Measurements from ENCODE around the gene BTNL3.
"Not testable (repeated sequence)": the region's sequence is repeated elsewhere in the genome, so short reads cannot be mapped to it uniquely, and the experiment has no call there.

BTNL3 gene

DNA sequence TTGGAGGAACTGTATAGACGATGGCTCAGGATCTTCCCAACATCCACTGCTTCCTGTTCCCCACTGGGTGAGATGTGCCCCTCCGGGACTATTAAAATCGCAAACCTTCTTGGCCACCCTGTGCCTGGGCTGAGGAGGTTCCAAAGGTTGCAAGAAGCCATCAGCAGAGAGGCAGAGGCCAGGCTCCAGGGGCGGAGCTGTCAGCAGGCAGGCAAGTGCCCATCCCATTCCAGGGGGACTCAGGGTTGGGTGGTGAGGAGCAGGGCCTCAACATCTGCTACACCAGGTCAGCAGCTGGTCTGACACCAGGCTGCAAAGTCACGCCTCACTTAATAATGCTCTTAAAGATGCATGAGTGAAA lies 2.2 kb downstream of the BTNL3 start:
- Mint-ChIP-seq H3K4me1 (ENCODE audit: low read depth) (no peaks in the 10 kb centered on the region), H3K27me3 (peaks cover 54% of the 10 kb centered on the region), H3K9me3 (peaks cover 4% of the 10 kb centered on the region), H3K4me3 (no peak overlapping the region), H3K36me3 (ENCODE audit: low read depth) (no peaks in the 10 kb centered on the region), H3K27ac (no peak overlapping the region)
- DNase-seq, result no peak

DNA sequence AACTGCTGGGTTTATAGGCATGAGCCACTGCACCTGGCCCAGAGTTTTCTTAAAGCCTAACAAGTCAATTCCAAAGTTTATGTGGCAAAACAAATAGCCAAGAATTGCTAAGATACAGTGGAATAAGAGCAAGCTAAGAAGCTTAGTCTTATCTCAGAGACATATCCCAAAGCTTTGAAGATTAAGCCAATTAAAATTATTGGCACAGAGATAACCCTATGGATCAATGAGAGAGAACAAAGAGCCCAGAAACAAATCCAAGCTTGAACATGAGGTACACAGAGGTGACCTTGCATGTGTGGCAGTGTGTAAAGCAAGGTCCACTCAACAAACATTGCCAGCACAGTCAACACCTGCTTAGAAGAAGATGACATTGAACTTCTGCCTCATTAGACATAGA lies 13.3 kb downstream of the BTNL3 start:
- Mint-ChIP-seq H3K27ac (no peak overlapping the region), H3K4me1 (ENCODE audit: low read depth) (no peaks in the 10 kb centered on the region), H3K9me3 (no peaks in the 10 kb centered on the region), H3K27me3 (peaks cover 27% of the 10 kb centered on the region), H3K4me3 (no peak overlapping the region), H3K36me3 (ENCODE audit: low read depth) (no peaks in the 10 kb centered on the region)
- DNase-seq, result no peak

DNA sequence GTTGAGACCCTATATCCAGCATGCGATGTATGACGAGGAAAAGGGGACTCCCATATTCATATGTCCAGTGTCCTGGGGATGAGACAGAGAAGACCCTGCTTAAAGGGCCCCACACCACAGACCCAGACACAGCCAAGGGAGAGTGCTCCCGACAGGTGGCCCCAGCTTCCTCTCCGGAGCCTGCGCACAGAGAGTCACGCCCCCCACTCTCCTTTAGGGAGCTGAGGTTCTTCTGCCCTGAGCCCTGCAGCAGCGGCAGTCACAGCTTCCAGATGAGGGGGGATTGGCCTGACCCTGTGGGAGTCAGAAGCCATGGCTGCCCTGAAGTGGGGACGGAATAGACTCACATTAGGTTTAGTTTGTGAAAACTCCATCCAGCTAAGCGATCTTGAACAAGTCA lies 17.1 kb downstream of the BTNL3 start:
- H3K4me1 Mint-ChIP-seq (ENCODE audit: low read depth), result no peaks in the 10 kb centered on the region
- no peaks in the 10 kb centered on the region for H3K9me3 Mint-ChIP-seq
- DNase-seq, result no peak
- H3K27me3 Mint-ChIP-seq, result peaks cover 23% of the 10 kb centered on the region
- no peak overlapping the region for H3K27ac Mint-ChIP-seq
- H3K4me3 Mint-ChIP-seq, result no peak overlapping the region
- no peaks in the 10 kb centered on the region for H3K36me3 Mint-ChIP-seq (ENCODE audit: low read depth)

DNA sequence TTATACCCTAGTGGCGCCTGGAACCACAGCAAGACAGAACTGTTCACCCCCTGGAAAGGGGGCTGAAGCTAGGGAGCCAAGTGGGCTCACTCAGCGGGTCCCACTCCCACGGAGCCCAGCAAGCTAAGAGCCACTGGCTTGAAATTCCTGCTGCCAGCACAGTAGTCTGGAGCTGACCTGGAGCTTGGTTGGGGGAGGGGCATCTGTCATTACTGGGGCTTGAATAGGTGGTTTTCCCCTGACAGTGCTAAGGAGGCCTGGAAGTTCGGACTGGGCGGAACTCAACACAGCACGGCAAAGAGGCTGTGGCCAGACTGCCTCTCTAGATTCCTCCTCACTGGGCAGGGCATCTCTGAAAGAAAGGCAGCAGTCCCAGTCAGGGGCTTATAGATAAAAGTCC lies 19.5 kb downstream of the BTNL3 start:
- Mint-ChIP-seq H3K4me3 (no peak overlapping the region), H3K27me3 (peaks cover 34% of the 10 kb centered on the region), H3K4me1 (ENCODE audit: low read depth) (no peaks in the 10 kb centered on the region), H3K9me3 (no peaks in the 10 kb centered on the region), H3K36me3 (ENCODE audit: low read depth) (no peaks in the 10 kb centered on the region), H3K27ac (no peak overlapping the region)
- no peak for DNase-seq

DNA sequence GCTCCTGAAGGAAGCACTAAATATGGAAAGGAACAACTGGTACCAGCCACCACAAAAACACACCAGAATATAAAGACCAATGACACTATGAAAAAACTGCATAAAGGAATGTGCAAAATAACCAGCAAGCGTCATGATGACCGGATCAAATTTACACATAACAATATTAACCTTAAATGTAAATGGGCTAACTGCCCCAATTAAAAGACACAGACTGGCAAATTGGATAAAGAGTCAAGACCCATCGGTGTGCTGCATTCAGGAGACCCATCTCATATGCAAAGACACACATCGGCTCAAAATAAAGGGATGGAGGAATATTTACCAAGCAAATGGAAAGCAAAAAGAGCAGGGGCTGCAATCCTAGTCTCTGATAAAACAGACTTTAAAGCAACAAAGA lies 21.4 kb downstream of the BTNL3 start:
- H3K4me1 Mint-ChIP-seq (ENCODE audit: low read depth); DNase-seq; H3K36me3 Mint-ChIP-seq (ENCODE audit: low read depth); H3K27ac Mint-ChIP-seq; H3K4me3 Mint-ChIP-seq; H3K9me3 Mint-ChIP-seq: not testable (repeated sequence)
- peaks cover 44% of the 10 kb centered on the region for H3K27me3 Mint-ChIP-seq

DNA sequence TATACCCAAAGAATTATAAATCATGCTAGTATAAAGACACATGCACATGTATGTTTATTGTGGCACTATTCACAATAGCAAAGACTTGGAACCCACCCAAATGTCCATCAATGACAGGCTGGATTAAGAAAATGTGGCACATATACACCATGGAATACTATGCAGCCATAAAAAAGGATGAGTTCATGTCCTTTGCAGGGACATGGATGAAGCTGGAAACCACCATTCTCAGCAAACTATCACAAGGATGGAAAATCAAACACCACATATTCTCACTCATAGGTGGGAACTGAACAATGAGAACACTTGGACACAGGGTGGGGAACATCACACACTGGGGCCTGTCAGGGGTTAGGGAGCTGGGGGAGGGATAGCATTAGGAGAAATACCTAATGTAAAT lies 26.0 kb downstream of the BTNL3 start:
- H3K4me3 Mint-ChIP-seq, result not testable (repeated sequence)

DNA sequence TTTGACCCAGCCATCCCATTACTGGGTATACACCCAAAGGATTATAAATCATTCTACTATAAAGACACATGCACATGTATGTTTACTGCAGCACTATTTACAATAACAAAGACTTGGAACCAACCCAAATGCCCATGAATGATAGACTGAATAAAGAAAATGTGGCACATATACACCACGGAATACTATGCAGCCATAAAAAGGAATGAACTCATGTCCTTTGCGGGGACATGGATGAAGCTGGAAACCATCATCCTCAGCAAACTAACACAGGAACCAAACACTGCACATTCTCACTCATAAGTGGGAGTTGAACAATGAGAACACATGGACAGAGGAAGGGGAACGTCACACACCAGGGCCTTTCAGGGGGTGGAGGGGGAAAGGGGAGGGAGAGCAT lies 28.8 kb downstream of the BTNL3 start:
- DNase-seq; H3K4me1 Mint-ChIP-seq (ENCODE audit: low read depth); H3K27ac Mint-ChIP-seq: not testable (repeated sequence)

More for the DNA sequence above, 26.0 kb downstream of the BTNL3 start:
- H3K9me3 Mint-ChIP-seq; H3K27ac Mint-ChIP-seq; H3K36me3 Mint-ChIP-seq (ENCODE audit: low read depth); H3K4me1 Mint-ChIP-seq (ENCODE audit: low read depth); DNase-seq: not testable (repeated sequence)
- H3K27me3 Mint-ChIP-seq, result peaks cover 40% of the 10 kb centered on the region

DNA sequence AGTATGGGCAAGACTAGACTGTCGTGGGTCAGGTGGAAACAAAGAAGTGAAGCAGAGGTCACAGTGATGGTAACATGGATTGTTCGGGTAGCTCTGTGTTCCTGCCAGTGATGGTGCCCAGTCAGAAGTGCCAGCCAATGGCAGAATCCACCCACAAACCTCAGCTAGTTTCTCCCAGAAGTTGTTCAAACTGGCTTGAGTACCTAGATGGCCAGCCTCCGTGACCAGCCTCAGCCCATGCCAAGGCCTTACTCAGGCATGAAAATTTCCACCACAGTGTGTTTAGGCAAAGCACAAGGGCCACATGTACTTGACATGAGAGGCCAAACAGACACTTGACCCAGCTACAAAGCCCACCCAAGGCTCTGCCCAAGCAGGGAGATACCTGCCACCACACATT lies 32.0 kb downstream of the BTNL3 start:
- H3K9me3 Mint-ChIP-seq, result peaks cover 15% of the 10 kb centered on the region
- DNase-seq, result no peak
- H3K4me1 Mint-ChIP-seq (ENCODE audit: low read depth), result no peaks in the 10 kb centered on the region
- H3K27me3 Mint-ChIP-seq, result peaks cover 38% of the 10 kb centered on the region
- H3K36me3 Mint-ChIP-seq (ENCODE audit: low read depth), result no peaks in the 10 kb centered on the region
- H3K4me3 Mint-ChIP-seq, result no peak overlapping the region
- no peak overlapping the region for H3K27ac Mint-ChIP-seq

More for the DNA sequence above, 28.8 kb downstream of the BTNL3 start:
- H3K36me3 Mint-ChIP-seq (ENCODE audit: low read depth); H3K4me3 Mint-ChIP-seq: not testable (repeated sequence)
- H3K27me3 Mint-ChIP-seq, result peaks cover 39% of the 10 kb centered on the region
- H3K9me3 Mint-ChIP-seq, result peaks cover 13% of the 10 kb centered on the region

DNA sequence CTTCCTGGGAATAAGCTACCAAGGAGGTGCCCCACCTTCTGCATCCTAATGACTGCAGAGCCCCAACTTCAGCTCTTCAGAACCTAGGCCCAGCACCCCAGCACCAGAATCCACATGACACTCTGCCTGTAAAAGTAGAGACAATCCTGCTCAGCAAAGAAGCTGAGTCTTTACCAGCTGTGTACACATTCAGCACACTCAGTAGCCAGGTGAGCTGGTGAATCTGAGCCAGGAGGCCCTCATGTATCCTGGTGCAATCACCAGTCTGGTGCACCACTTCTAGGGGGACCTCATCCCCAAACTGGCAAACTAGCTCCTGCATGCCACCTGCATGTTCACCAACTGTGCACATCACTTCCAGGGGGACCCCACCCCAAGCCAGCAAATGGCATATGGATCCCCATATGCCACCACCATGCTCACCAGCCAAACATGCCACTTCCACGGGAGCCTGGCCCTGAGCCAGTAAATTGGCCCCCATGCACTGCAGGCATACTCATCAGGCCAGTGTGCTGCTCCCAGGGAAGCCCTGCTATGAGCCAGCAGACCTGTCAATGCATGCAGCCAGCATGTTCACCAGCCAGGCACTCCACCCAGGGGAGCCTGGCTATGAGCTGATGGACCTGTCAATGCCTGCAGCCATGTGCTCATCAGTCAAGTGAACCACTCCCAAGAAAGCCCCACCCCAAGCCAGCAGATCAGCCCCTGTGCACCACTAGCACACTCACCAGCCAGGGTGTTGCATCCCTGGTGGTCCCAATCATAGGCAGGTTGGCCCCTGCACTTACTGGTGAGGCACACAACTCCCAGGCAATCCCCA lies 35.8 kb downstream of the BTNL3 start:
- H3K4me1 Mint-ChIP-seq (ENCODE audit: low read depth), result no peaks in the 10 kb centered on the region
- no peak overlapping the region for H3K4me3 Mint-ChIP-seq
- no peak for DNase-seq
- no peaks in the 10 kb centered on the region for H3K36me3 Mint-ChIP-seq (ENCODE audit: low read depth)
- no peak overlapping the region for H3K27ac Mint-ChIP-seq
- H3K27me3 Mint-ChIP-seq, result peaks cover 45% of the 10 kb centered on the region
- H3K9me3 Mint-ChIP-seq, result peaks cover 15% of the 10 kb centered on the region

DNA sequence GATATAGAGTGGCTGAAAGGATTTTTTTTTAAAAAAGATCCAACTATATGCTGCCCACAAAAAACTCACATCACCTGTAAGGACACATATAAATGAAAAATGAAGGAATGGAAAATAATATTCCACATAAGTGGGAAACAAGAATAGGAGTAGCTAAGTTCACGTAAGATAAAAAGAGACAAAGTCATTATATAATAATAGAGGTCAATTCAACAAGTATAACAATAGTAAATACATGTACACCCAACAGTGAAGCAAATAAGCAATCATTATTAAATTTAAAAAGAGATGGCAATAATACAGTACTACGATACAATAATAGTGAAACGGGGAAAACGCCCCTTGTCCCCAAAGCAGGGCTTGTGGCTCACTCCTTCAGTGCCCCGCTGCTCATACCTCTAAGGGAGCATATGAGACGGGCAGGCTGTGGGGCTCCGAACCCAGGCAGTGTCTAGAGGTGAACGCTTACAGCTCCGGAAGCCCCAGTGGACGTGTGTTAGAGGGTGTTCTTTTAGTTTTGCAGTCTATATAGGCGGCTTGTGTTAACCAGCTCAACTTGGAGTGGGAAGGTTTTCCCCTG lies 38.9 kb downstream of the BTNL3 start:
- H3K27ac Mint-ChIP-seq, result no peak overlapping the region
- H3K9me3 Mint-ChIP-seq, result peaks cover 2% of the 10 kb centered on the region
- DNase-seq, result no peak
- no peaks in the 10 kb centered on the region for H3K36me3 Mint-ChIP-seq (ENCODE audit: low read depth)
- H3K4me3 Mint-ChIP-seq, result no peak overlapping the region
- H3K4me1 Mint-ChIP-seq (ENCODE audit: low read depth), result no peaks in the 10 kb centered on the region
- H3K27me3 Mint-ChIP-seq, result peaks cover 54% of the 10 kb centered on the region

DNA sequence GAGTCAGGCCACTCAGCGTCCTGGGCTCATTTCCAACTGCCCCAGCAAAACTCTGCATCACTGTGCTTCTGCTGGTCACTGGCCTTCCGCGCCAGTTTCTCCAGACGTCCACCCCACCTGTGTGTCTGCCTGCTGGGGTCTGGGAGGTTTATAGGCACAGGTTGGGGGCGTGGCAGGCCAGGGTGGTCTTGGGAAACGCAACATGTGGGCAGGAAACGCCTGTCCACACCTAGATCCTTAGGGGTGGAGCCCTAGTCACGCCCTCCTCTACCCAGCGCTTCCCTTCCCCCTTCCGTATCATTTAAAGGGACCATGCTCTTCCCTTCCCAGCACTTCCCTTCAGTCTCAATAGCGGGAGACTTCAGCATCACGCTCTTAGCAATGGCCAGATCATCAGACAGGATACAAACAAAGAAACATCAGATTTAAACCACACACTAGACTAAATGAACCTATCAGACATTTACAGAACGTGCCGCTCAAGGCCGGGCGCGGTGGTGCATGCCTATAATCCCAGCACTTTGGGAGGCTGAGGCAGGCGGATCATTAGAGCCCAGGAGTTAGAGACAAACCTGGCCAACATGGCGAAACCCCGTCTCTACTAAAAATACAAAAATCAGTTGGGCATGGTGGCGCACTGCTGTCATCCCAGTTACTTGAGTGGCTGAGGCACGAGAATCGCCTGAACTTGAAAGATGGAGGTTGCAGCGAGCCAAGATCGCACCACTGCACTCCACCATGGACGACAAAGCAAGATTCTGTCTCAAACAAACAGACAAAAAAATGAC lies 39.6 kb downstream of the BTNL3 start:
- Mint-ChIP-seq H3K36me3 (ENCODE audit: low read depth) (no peaks in the 10 kb centered on the region), H3K4me3 (no peak overlapping the region), H3K27ac (no peak overlapping the region), H3K9me3 (no peaks in the 10 kb centered on the region), H3K4me1 (ENCODE audit: low read depth) (no peaks in the 10 kb centered on the region), H3K27me3 (peaks cover 59% of the 10 kb centered on the region)
- DNase-seq, result no peak

DNA sequence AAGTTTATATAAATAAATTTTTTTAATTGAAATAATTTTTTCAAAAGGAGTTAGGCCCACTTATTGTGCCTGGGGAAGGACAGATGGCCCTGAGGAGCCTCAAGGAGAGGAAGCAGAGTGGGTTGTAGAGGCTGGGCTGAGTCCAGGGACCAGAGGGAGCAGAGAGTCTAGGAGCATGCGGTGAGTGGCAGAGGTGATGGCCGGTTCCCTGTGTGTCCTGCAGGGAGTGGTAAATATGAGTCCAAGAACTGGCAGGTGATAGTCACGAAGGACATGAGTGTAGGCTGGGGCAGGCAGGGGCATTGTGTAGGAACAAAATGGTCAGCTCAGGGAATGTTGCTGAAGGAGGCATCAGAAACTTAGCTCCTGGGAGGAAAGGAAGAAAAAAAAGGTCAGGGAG lies 43.1 kb downstream of the BTNL3 start:
- Mint-ChIP-seq H3K4me1 (ENCODE audit: low read depth) (no peaks in the 10 kb centered on the region), H3K9me3 (no peaks in the 10 kb centered on the region), H3K27me3 (peaks cover 38% of the 10 kb centered on the region), H3K36me3 (ENCODE audit: low read depth) (no peaks in the 10 kb centered on the region), H3K27ac (no peak overlapping the region), H3K4me3 (no peak overlapping the region)
- no peak for DNase-seq

DNA sequence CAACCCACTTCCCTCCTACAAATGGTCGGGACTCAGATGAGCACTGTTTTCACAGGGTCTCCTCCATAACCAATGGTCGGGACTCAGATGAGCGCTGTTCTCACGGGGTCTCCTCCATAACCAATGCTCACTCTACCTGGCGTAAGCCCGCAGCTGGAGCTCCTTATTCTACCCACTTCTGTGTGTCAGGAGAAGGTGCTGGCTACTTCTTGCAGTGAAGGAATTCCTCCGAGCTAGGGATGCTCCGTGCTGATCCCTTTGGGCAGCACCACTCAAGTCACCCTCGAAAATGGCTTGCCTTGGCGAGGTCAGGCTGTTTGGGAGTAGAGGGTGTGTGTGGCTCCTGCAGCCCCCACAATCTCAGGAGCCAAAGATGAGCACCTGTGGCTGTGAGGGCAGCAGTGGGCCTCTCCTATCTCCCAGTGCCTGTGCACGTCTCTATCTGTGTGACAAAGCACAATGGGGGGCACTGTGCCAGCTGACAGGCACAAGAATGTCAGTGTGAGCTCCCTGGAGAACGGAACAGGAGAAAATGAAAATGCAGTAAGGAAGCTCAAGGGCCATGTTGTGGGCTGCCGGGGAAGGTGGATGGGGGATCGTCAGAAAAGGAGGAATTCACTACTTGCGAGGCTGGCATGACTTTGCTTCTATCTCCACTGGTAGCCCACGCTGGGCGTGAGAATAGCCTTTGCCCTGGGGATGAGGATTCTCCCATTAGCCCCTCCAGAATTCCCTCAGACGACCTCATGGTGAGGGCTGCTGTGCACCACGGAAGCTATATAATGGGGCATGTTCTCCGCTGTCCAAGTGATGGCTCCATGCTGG lies 47.6 kb downstream of the BTNL3 start:
- Mint-ChIP-seq H3K27ac (no peak overlapping the region), H3K27me3 (peaks cover 45% of the 10 kb centered on the region), H3K4me3 (no peak overlapping the region), H3K4me1 (ENCODE audit: low read depth) (no peaks in the 10 kb centered on the region), H3K36me3 (ENCODE audit: low read depth) (no peaks in the 10 kb centered on the region), H3K9me3 (no peaks in the 10 kb centered on the region)
- no peak for DNase-seq

DNA sequence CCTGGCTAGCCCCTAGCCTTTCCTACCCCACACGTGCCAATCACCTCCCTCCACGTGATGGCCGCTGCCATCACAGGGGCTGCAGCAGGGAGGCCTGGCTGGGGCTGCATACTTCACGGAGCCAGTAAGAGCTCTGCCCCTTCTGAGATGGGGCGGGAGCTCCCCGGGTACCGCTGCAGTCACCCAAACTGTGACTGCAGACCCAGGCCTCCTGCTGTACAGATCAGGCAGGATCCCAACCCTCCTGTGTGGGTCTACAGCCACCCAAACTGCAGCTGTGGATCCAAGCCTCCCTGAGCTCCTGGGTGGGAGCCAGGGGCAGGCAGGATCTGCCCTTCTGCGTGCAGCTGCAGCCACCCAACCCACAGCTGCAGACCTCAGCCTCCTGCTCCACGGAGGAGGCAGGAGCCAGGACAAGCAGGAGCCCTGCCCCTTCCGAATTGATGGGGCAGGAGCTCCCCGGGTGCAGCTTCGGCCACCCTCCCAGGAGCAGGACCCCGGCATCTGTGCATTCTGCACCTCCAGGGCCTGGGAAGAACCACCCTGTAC lies 48.2 kb downstream of the BTNL3 start:
- peaks cover 43% of the 10 kb centered on the region for H3K27me3 Mint-ChIP-seq
- DNase-seq, result no peak
- H3K36me3 Mint-ChIP-seq (ENCODE audit: low read depth), result no peaks in the 10 kb centered on the region
- H3K9me3 Mint-ChIP-seq, result no peaks in the 10 kb centered on the region
- no peak overlapping the region for H3K4me3 Mint-ChIP-seq
- H3K4me1 Mint-ChIP-seq (ENCODE audit: low read depth), result no peaks in the 10 kb centered on the region
- H3K27ac Mint-ChIP-seq, result no peak overlapping the region
